Measurements from ENCODE around the gene BCOR. TPM values are rescaled to one million over a fixed set of nuclear protein-coding genes. Genes with fewer than 3 reads are reported as not detected.

The BCOR gene
- polyA plus RNA-seq, 1 of the 3 experiments (the other 2 are of a cell fraction), result 8.8 TPM

GRCh38 chrX:40076750-40077575 is 20.8 kb downstream of the BCOR start:
- ChIA-PET CTCF (interaction anchor here (1.4 kb wide), 1 partner anchor 424 kb away, joined by 3 read pairs; no protein-coding TSS in a partner anchor), POLR2A (interaction anchor here (0.7 kb wide), 1 partner anchor 21 kb away, joined by 4 read pairs; the partner anchor contains the start of gene BCOR)
- TF ChIP-seq RAD21 (IDR thresholded peaks at IDR 0.05; ENCODE audit: low read length) (0 out of 2 replicates have a peak, but pooled peaks have one; percentile 10), CTCF (IDR thresholded peaks at IDR 0.05) (no peak), NRF1 (IDR thresholded peaks at IDR 0.05; ENCODE audit: low read depth, low read length) (no peak)
- Histone ChIP-seq H3F3A (replicated peaks; ENCODE audit: insufficient read depth) (no peaks in the 10 kb centered on the region), H3K9me3 (no peaks in the 10 kb centered on the region), H3K27me3 (ENCODE audit: insufficient read depth) (peaks cover 16% of the 10 kb centered on the region; the same call in 1 of the 2 replicates), H3K4me1 (ENCODE audit: control insufficient read depth in 1 of 2, insufficient read depth in 2 of 2, low read depth in 1 of 2, low read length in 1 of 2) (peaks cover 0 to 43% of the 10 kb centered on the region in 2 experiments; a peak in 1 of 4 replicates), H3K79me2 (ENCODE audit: insufficient read depth) (peaks cover 33% of the 10 kb centered on the region), H3K9ac (no peak overlapping the region), H2AFZ (ENCODE audit: low read depth) (no peak overlapping the region), H3K4me2 (no peak overlapping the region), H3K9me2 (no peaks in the 10 kb centered on the region), H3K4me3 (ENCODE audit: low read depth in 2 of 2, low read length in 1 of 2) (no peak overlapping the region), H4K20me1 (ENCODE audit: insufficient read depth) (peaks cover 32% of the 10 kb centered on the region), H3K27ac (ENCODE audit: low read depth in 2 of 2, low read length in 1 of 2) (no peak overlapping the region; a peak in 1 of 4 replicates), H3K36me3 (replicated peaks in 1 of 2; ENCODE audit: control insufficient read depth in 1 of 2, insufficient read depth in 2 of 2, low read length in 1 of 2) (peaks cover 5 to 28% of the 10 kb centered on the region in 2 experiments)
- no peak for DNase-seq
- 48% methylated on average over 12 of the region's 14 CpGs for WGBS (ENCODE audit: low lambda C conversion rate)

GRCh38 chrX:40074959-40075332 is 22.8 kb downstream of the BCOR start:
- Histone ChIP-seq H3K4me3 (ENCODE audit: low read depth in 2 of 2, low read length in 1 of 2) (no peak overlapping the region), H2AFZ (ENCODE audit: low read depth) (no peak overlapping the region), H3K9ac (no peak overlapping the region), H3K27ac (ENCODE audit: low read depth in 2 of 2, low read length in 1 of 2) (no peak overlapping the region), H3K9me3 (no peaks in the 10 kb centered on the region), H3K4me1 (ENCODE audit: control insufficient read depth in 1 of 2, insufficient read depth in 2 of 2, low read depth in 1 of 2, low read length in 1 of 2) (peaks cover 0 to 35% of the 10 kb centered on the region in 2 experiments; a peak in 1 of 4 replicates), H3K79me2 (ENCODE audit: insufficient read depth) (peaks cover 35% of the 10 kb centered on the region), H3K4me2 (no peak overlapping the region), H3K27me3 (ENCODE audit: insufficient read depth) (peaks cover 7% of the 10 kb centered on the region; the same call in 1 of the 2 replicates), H3K36me3 (replicated peaks in 1 of 2; ENCODE audit: control insufficient read depth in 1 of 2, insufficient read depth in 2 of 2, low read length in 1 of 2) (peaks cover 15 to 46% of the 10 kb centered on the region in 2 experiments), H3K9me2 (no peaks in the 10 kb centered on the region), H4K20me1 (ENCODE audit: insufficient read depth) (peaks cover 30% of the 10 kb centered on the region; the same call in 1 of the 2 replicates), H3F3A (replicated peaks; ENCODE audit: insufficient read depth) (no peaks in the 10 kb centered on the region)
- no peak for DNase-seq
- ChIA-PET POLR2A (no interaction called here), CTCF (no interaction called here)
- WGBS (ENCODE audit: low lambda C conversion rate), result 56% methylated on average over 14 of the region's 14 CpGs
- no peak for TF ChIP-seq FOXJ3 (CRISPR knock-in tag; IDR thresholded peaks at IDR 0.05)
- no peak for TF ChIP-seq MAX (IDR thresholded peaks at IDR 0.05; ENCODE audit: low read depth)
